Sigmoid colon (tissue), 4 donors: ENCODE measurements around the gene DMXL2.
"Not testable (repeated sequence)": the region's sequence is repeated elsewhere in the genome, so short reads cannot be mapped to it uniquely, and the experiment has no call there.

Source experiments
- CTCF ChIP-seq, 4 experiments: fragments of 450-650 bp in 3 of 4; fragments of 200-600 bp in 1 of 4; IDR thresholded peaks; one replicate each; pipeline ENCODE4 v1.5.1; 2016 to 2019; ENCODE audit warnings: antibody characterized with exemption in 4 of 4, mild to moderate bottlenecking in 3 of 4, moderate library complexity in 2 of 4
- EP300 ChIP-seq, 4 donors: sonication (generic); formaldehyde crosslinking; IDR thresholded peaks; one replicate each; pipeline ENCODE4 v1.6.1; 2017; ENCODE audit warnings: antibody characterized with exemption in 4 of 4
- POLR2A ChIP-seq, 2 donors: fragments of 450-650 bp; IDR thresholded peaks; one replicate each; pipeline ENCODE4 v1.6.1; 2016; ENCODE audit warnings: antibody characterized with exemption in 2 of 2, mild to moderate bottlenecking in 2 of 2, moderate library complexity in 2 of 2

- not testable (repeated sequence) for TF ChIP-seq CTCF, POLR2A, EP300 (IDR thresholded peaks at IDR 0.05)
Measured at GRCh38 chr15:51568939-51569784, 53.4 kb downstream of the DMXL2 start.
